Activated T-helper 17 cell treated with anti-CD3 and anti-CD28 coated beads, Interleukin-2, amount 50 U/mL, for 72 hours (primary cell): ENCODE measurements around the gene SHC2. TPM values are rescaled to one million over a fixed set of nuclear protein-coding genes. Genes with fewer than 3 reads are reported as not detected.
"Not testable (repeated sequence)": the region's sequence is repeated elsewhere in the genome, so short reads cannot be mapped to it uniquely, and the experiment has no call there.

Experiments
- ATAC-seq: fragments of 150-1000 bp; cut with Tn5 transposase; replicated peaks from 2 replicates; pipeline ENCODE4 v1.10.0; 2021; ENCODE audit warnings: mild to moderate bottlenecking, moderate library complexity
- H3K27ac Mint-ChIP-seq: one replicate; pipeline ENCODE4 v1.8.0; 2022; ENCODE audit warnings: mixed read lengths
- H3K27me3 Mint-ChIP-seq: one replicate; pipeline ENCODE4 v1.8.0; 2022; ENCODE audit warnings: mixed read lengths
- H3K36me3 Mint-ChIP-seq: one replicate; pipeline ENCODE4 v1.8.0; 2022; ENCODE audit warnings: low read depth, mild to moderate bottlenecking, mixed read lengths
- H3K4me1 Mint-ChIP-seq: one replicate; pipeline ENCODE4 v1.8.0; 2022; ENCODE audit warnings: mixed read lengths
- H3K4me3 Mint-ChIP-seq: one replicate; pipeline ENCODE4 v1.8.0; 2022; ENCODE audit warnings: mild to moderate bottlenecking, mixed read lengths
- H3K9me3 Mint-ChIP-seq: one replicate; pipeline ENCODE4 v1.8.0; 2022; ENCODE audit warnings: mixed read lengths
- total RNA-seq, 2 donors: library from RNA; stranded (reverse); gene quantifications; one replicate each; pipeline ENCODE4 v1.2.3, GENCODE V29; 2022

Gene SHC2
- total RNA-seq, 2 donors from 2014 or later, result 0.26 TPM; not detected in 1

GRCh38 chr19:395467-395866, 65.4 kb downstream of the SHC2 start:
- no peaks in the 10 kb centered on the region for H3K27me3 Mint-ChIP-seq
- H3K9me3 Mint-ChIP-seq, result peaks cover 9% of the 10 kb centered on the region
- peaks cover 6% of the 10 kb centered on the region for H3K36me3 Mint-ChIP-seq
- H3K27ac Mint-ChIP-seq, result peak overlapping the region; percentile 9
- no peak overlapping the region for H3K4me3 Mint-ChIP-seq
- peaks cover 11% of the 10 kb centered on the region for H3K4me1 Mint-ChIP-seq
- no peak for ATAC-seq

DNA sequence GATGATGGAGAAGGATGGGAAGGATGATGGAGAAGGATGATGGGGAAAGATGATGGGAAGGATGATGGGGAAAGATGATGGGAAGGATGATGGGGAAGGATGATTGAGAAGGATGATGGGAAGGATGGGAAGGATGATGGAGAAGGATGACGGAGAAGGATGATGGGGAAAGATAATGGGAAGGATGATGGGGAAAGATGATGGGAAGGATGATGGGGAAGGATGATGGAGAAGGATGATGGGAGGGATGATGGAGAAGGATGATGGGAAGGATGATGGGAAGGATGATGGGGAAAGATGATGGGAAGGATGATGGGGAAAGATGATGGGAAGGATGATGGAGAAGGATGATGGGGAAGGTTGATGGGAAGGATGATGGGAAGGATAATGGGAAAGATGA, 66.0 kb downstream of the SHC2 start:
- not testable (repeated sequence) for H3K27ac Mint-ChIP-seq, H3K36me3 Mint-ChIP-seq, H3K9me3 Mint-ChIP-seq, ATAC-seq, H3K4me3 Mint-ChIP-seq, H3K27me3 Mint-ChIP-seq
- peaks cover 11% of the 10 kb centered on the region for H3K4me1 Mint-ChIP-seq

GRCh38 chr19:393560-393959, 67.3 kb downstream of the SHC2 start:
- H3K4me3 Mint-ChIP-seq, ATAC-seq, H3K36me3 Mint-ChIP-seq, H3K9me3 Mint-ChIP-seq, H3K27me3 Mint-ChIP-seq: not testable (repeated sequence)
- H3K27ac Mint-ChIP-seq, result peak overlapping the region; percentile 81
- peaks cover 11% of the 10 kb centered on the region for H3K4me1 Mint-ChIP-seq

GRCh38 chr19:392375-392970, 68.4 kb downstream of the SHC2 start:
- Mint-ChIP-seq H3K9me3 (peaks cover 9% of the 10 kb centered on the region), H3K4me3 (no peak overlapping the region), H3K36me3 (peaks cover 6% of the 10 kb centered on the region), H3K27ac (peak overlapping the region; percentile 81), H3K27me3 (peaks cover 2% of the 10 kb centered on the region), H3K4me1 (peaks cover 11% of the 10 kb centered on the region)
- ATAC-seq, result no peak

DNA sequence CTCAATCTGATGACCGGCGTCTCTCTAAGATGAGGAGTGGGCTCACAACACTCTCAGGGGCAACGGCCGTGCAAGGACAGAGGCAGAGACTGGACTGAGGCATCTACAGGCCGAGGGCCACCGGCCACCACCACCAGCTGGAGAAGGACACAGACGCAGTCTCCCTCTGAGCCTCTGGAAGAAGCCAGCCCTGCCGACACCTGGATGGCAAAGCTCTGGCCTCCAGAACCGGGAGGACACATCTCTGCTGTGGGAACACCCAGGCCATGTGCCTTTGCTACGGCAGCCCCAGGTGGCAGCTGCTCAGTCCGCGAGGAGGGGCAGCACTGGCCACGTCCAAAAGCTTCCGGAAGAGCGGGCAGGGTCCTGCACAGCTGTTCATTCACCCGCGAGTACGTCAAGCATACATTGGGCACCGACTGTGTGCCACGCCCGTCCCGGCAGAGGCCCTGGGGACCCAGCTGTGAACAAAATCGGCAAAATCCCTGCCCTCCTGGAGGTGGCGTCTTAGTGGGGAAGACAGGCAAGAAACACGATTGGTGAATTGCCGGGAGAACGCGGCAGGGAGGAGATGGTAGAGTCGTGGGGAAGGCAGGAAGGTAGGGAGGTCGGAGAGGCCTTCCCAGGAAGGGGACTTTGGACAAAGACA, 69.0 kb downstream of the SHC2 start:
- no peak overlapping the region for H3K4me3 Mint-ChIP-seq
- H3K9me3 Mint-ChIP-seq, result peaks cover 9% of the 10 kb centered on the region
- H3K27ac Mint-ChIP-seq, result no peak overlapping the region
- ATAC-seq, result no peak
- H3K4me1 Mint-ChIP-seq, result peaks cover 11% of the 10 kb centered on the region
- peaks cover 4% of the 10 kb centered on the region for H3K27me3 Mint-ChIP-seq
- H3K36me3 Mint-ChIP-seq, result peaks cover 6% of the 10 kb centered on the region

DNA sequence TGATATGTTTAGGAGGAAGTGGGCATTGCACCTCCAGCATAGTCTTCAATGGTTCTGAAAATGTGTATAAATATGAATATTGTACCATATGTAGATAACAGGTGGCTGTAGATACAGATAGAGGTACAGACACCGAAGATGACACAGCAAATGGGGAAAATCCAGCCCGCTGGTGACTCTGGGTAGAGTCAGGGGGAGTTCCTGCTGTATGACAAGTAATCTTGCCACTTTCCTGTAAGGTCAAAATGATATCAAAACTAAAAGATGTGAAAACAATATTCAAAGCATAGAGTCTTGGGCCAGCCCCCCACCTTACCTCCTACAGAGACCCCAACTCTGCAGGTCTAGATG, 69.7 kb downstream of the SHC2 start:
- peak; percentile 50 for ATAC-seq
- no peak overlapping the region for H3K27ac Mint-ChIP-seq
- no peak overlapping the region for H3K4me3 Mint-ChIP-seq
- peaks cover 9% of the 10 kb centered on the region for H3K9me3 Mint-ChIP-seq
- H3K27me3 Mint-ChIP-seq, result peaks cover 7% of the 10 kb centered on the region
- peaks cover 6% of the 10 kb centered on the region for H3K36me3 Mint-ChIP-seq
- H3K4me1 Mint-ChIP-seq, result peaks cover 11% of the 10 kb centered on the region

GRCh38 chr19:390386-391206, 70.2 kb downstream of the SHC2 start:
- H3K27me3 Mint-ChIP-seq, result peaks cover 13% of the 10 kb centered on the region
- ATAC-seq, result no peak
- H3K36me3 Mint-ChIP-seq, result peaks cover 6% of the 10 kb centered on the region
- no peak overlapping the region for H3K27ac Mint-ChIP-seq
- no peak overlapping the region for H3K4me3 Mint-ChIP-seq
- peaks cover 6% of the 10 kb centered on the region for H3K9me3 Mint-ChIP-seq
- H3K4me1 Mint-ChIP-seq, result peaks cover 8% of the 10 kb centered on the region

- peaks cover 6% of the 10 kb centered on the region for H3K36me3 Mint-ChIP-seq
- peaks cover 16% of the 10 kb centered on the region for H3K27me3 Mint-ChIP-seq
- no peak overlapping the region for H3K4me3 Mint-ChIP-seq
- peaks cover 4% of the 10 kb centered on the region for H3K9me3 Mint-ChIP-seq
- peaks cover 6% of the 10 kb centered on the region for H3K4me1 Mint-ChIP-seq
- ATAC-seq, result no peak
- H3K27ac Mint-ChIP-seq, result no peak overlapping the region
These were observed 70.9 kb downstream of the SHC2 start for GRCh38 chr19:389935-390289.

- Mint-ChIP-seq H3K9me3 (peaks cover 4% of the 10 kb centered on the region), H3K36me3 (peaks cover 6% of the 10 kb centered on the region)
- ATAC-seq, result peak; percentile 39
These were observed 71.4 kb downstream of the SHC2 start for GRCh38 chr19:389255-389934.

DNA sequence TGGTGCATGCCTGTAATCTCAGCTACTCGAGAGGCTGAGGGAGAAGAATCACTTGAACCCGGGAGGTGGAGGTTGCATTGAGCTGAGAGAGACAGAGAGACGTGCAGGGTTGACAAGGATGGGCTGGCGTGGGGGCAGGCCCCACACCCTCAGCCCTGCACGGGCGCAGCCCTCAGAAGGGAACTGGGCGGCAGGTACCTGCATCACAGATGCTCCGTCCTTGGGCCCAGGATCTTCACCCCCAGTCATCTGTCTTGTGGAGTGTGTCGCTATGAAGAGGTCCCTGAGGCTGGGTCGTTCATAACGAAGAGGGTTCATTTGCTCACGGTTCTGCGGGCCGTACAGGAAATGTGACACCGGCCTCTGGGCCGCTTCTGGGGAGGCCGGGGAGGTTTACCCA, 72.1 kb downstream of the SHC2 start:
- Mint-ChIP-seq H3K9me3 (peaks cover 4% of the 10 kb centered on the region), H3K4me1 (peaks cover 6% of the 10 kb centered on the region), H3K27ac (no peak overlapping the region), H3K4me3 (no peak overlapping the region), H3K36me3 (peaks cover 6% of the 10 kb centered on the region), H3K27me3 (peaks cover 16% of the 10 kb centered on the region)
- ATAC-seq, result no peak

More at GRCh38 chr19:389255-389934, 71.4 kb downstream of the SHC2 start:
- Mint-ChIP-seq H3K4me3 (no peak overlapping the region), H3K27ac (no peak overlapping the region), H3K4me1 (peaks cover 6% of the 10 kb centered on the region), H3K27me3 (peaks cover 16% of the 10 kb centered on the region)

- H3K9me3 Mint-ChIP-seq, result no peaks in the 10 kb centered on the region
These were observed 73.1 kb downstream of the SHC2 start for GRCh38 chr19:387777-388176.

DNA sequence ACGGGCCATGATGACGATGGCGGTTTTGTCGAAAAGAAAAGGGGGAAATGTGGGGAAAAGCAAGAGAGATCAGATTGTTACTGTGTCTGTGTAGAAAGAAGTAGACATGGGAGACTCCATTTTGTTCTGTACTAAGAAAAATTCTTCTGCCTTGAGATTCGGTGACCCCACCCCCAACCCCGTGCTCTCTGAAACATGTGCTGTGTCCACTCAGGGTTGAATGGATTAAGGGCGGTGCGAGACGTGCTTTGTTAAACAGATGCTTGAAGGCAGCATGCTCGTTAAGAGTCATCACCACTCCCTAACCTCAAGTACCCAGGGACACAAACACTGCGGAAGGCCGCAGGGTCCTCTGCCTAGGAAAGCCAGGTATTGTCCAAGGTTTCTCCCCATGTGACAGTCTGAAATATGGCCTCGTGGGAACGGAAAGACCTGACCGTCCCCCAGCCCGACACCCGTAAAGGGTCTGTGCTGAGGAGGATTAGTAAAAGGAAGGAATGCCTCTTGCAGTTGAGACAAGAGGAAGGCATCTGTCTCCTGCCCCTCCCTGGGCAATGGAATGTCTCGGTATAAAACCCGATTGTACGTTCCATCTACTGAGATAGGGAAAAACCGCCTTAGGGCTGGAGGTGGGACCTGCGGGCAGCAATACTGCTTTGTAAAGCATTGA, 74.1 kb downstream of the SHC2 start:
- not testable (repeated sequence) for H3K9me3 Mint-ChIP-seq, ATAC-seq, H3K36me3 Mint-ChIP-seq, H3K27ac Mint-ChIP-seq
- Mint-ChIP-seq H3K27me3 (peaks cover 27% of the 10 kb centered on the region), H3K4me3 (peak overlapping the region; percentile 10), H3K4me1 (peaks cover 12% of the 10 kb centered on the region)

More at GRCh38 chr19:387777-388176, 73.1 kb downstream of the SHC2 start:
- peaks cover 8% of the 10 kb centered on the region for H3K4me1 Mint-ChIP-seq
- H3K36me3 Mint-ChIP-seq, result peaks cover 2% of the 10 kb centered on the region
- peaks cover 21% of the 10 kb centered on the region for H3K27me3 Mint-ChIP-seq
- ATAC-seq, result no peak
- H3K4me3 Mint-ChIP-seq, result no peak overlapping the region
- no peak overlapping the region for H3K27ac Mint-ChIP-seq

DNA sequence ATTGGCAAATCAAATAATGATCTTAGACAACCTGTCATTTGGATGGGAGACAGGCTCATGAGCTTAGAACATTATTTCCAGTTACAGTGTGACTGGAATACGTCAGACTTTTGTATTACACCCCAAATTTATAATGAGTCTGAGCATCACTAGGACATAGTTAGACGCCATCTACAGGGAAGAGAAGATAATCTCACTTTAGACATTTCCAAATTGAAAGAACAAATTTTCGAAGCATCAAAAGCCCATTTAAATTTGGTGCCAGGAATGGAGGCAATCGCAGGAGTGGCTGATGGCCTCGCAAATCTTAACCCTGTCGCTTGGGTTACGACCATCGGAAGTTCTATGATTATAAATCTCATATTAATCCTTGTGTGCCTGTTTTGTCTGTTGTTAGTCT, 74.6 kb downstream of the SHC2 start:
- not testable (repeated sequence) for H3K9me3 Mint-ChIP-seq, H3K36me3 Mint-ChIP-seq, ATAC-seq, H3K27ac Mint-ChIP-seq
- Mint-ChIP-seq H3K4me1 (peaks cover 12% of the 10 kb centered on the region), H3K27me3 (peaks cover 28% of the 10 kb centered on the region), H3K4me3 (peak overlapping the region; percentile 10)

DNA sequence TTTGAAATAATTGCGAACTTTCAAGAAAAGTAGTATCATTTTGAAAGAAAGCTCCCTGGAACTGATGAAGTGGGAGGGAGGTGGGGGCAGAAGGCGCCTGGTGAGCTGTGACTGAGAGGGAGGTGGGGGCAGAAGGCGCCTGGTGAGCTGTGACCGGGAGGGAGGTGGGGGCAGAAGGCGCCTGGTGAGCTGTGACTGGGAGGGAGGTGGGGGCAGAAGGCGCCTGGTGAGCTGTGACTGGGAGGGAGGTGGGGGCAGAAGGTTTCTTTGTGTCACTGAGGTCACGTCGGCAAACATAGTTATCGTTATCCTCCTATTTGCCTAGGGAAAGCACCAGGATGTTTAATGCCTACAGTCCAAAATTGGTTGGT, 76.0 kb downstream of the SHC2 start:
- peak; percentile 52 for ATAC-seq
- peaks cover 28% of the 10 kb centered on the region for H3K27me3 Mint-ChIP-seq
- no peak overlapping the region for H3K27ac Mint-ChIP-seq
- H3K36me3 Mint-ChIP-seq, result peaks cover 6% of the 10 kb centered on the region
- H3K4me1 Mint-ChIP-seq, result peaks cover 12% of the 10 kb centered on the region
- no peaks in the 10 kb centered on the region for H3K9me3 Mint-ChIP-seq
- H3K4me3 Mint-ChIP-seq, result peak overlapping the region; percentile 65
